Progenitor cell of endocrine pancreas (in vitro differentiated cells): Measurements from ENCODE around the gene KRTAP9-4. TPM values are rescaled to one million over a fixed set of nuclear protein-coding genes. Genes with fewer than 3 reads are reported as not detected.
"Not testable (repeated sequence)": the region's sequence is repeated elsewhere in the genome, so short reads cannot be mapped to it uniquely, and the experiment has no call there.

Experiments
- DNase-seq: peaks from one replicate; pipeline ENCODE4 v3.0.0; 2021; ENCODE audit warnings: low spot score; ENCODE audit not compliant: unreplicated experiment
- H3K27ac Mint-ChIP-seq: 2 replicates; pipeline ENCODE4 v1.8.0; 2021; ENCODE audit warnings: mild to moderate bottlenecking, moderate library complexity, mixed read lengths
- H3K27me3 Mint-ChIP-seq: 2 replicates; pipeline ENCODE4 v1.8.0; 2021; ENCODE audit warnings: mixed read lengths
- H3K36me3 Mint-ChIP-seq: 2 replicates; pipeline ENCODE4 v1.8.0; 2022; ENCODE audit warnings: mixed read lengths; ENCODE audit not compliant: insufficient read depth
- H3K4me1 Mint-ChIP-seq: 2 replicates; pipeline ENCODE4 v1.8.0; 2021; ENCODE audit warnings: low read depth, mixed read lengths
- H3K4me3 Mint-ChIP-seq: 2 replicates; pipeline ENCODE4 v1.8.0; 2021; ENCODE audit warnings: low read depth, mild to moderate bottlenecking, moderate library complexity, mixed read lengths
- H3K9me3 Mint-ChIP-seq: 2 replicates; pipeline ENCODE4 v1.8.0; 2021; ENCODE audit warnings: low read depth, mixed read lengths
- long read RNA-seq: library from polyadenylated mRNA; unstranded; transcript quantifications from one replicate; pipeline ENCODE4 v2.0.0, GENCODE V29; 2020
- total RNA-seq: library from RNA; stranded (reverse); gene quantifications from 2 replicates; pipeline ENCODE4 v1.2.1, GENCODE V29; 2021
- TF ChIP-seq, protein P1 (sequence below): fragments of 200-600 bp; sonication (generic); IDR thresholded peaks from one replicate; pipeline ENCODE4 v1.5.0; 2021; ENCODE audit warnings: antibody characterized with exemption, mild to moderate bottlenecking; ENCODE audit not compliant: unreplicated experiment

The KRTAP9-4 gene, protein sequence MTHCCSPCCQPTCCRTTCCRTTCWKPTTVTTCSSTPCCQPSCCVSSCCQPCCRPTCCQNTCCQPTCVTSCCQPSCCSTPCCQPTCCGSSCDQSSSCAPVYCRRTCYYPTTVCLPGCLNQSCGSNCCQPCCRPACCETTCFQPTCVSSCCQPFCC
- not detected in 2 replicates for total RNA-seq
- long read RNA-seq = 0 reads

DNA sequence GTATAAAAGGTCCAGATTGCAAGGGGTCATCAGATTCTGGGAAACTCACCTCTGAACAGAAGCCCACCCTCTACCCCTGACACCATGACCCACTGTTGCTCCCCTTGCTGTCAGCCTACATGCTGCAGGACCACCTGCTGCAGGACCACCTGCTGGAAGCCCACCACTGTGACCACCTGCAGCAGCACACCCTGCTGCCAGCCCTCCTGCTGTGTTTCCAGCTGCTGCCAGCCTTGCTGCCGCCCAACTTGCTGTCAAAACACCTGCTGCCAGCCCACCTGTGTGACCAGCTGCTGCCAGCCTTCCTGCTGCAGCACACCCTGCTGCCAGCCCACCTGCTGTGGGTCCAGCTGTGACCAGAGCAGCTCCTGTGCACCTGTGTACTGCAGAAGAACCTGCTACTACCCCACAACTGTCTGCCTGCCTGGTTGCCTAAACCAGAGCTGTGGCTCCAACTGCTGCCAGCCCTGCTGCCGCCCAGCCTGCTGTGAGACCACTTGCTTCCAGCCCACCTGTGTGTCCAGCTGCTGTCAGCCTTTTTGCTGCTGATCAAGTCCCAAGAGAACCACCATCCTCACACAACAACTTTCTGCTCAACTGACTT lies at the start of gene KRTAP9-4:
Gene KRTAP9-4, plus strand, starts transcription at position 51 of the 604 bp plus-strand sequence. Its CDS starts 34 bp downstream, at position 85.
- not testable (repeated sequence) for DNase-seq, H3K4me3 Mint-ChIP-seq, H3K27ac Mint-ChIP-seq, H3K9me3 Mint-ChIP-seq, H3K36me3 Mint-ChIP-seq, H3K4me1 Mint-ChIP-seq
- peaks cover 64% of the 10 kb centered on the region for H3K27me3 Mint-ChIP-seq

DNA sequence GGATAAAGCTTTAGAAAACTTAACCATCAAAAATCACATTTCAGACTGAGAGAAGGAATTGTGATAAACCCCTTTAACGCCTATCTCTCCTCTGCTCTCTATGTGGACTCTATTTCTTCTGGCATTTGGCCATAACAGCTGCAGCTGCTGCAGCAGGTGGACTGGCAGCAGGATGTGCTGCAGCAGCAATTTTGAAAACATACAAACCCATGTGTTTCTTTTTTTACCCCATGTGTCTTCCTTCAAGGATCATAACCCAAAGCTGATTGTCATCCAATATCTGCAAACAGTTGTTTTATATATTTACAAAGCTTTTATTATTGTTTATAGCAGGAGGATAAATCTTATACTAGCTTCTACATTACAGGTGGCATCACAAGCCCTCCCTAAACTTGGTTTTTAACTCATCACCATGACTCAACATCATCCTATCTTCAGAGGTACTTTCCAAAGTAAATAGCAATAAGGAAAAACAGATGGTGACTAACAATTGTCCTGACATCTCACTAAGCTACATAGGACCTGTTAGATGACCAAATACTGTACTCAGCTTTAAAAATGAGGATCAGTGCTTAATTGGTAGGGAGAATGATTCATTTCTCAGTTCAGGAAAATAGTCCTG lies 37.5 kb upstream of the KRTAP9-4 start:
- TF ChIP-seq, protein P1, sequence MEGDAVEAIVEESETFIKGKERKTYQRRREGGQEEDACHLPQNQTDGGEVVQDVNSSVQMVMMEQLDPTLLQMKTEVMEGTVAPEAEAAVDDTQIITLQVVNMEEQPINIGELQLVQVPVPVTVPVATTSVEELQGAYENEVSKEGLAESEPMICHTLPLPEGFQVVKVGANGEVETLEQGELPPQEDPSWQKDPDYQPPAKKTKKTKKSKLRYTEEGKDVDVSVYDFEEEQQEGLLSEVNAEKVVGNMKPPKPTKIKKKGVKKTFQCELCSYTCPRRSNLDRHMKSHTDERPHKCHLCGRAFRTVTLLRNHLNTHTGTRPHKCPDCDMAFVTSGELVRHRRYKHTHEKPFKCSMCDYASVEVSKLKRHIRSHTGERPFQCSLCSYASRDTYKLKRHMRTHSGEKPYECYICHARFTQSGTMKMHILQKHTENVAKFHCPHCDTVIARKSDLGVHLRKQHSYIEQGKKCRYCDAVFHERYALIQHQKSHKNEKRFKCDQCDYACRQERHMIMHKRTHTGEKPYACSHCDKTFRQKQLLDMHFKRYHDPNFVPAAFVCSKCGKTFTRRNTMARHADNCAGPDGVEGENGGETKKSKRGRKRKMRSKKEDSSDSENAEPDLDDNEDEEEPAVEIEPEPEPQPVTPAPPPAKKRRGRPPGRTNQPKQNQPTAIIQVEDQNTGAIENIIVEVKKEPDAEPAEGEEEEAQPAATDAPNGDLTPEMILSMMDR = no peak
- Mint-ChIP-seq H3K27ac (no peak overlapping the region), H3K27me3 (peaks cover 6% of the 10 kb centered on the region), H3K4me1 (peaks cover 2% of the 10 kb centered on the region), H3K36me3 (no peaks in the 10 kb centered on the region), H3K4me3 (no peak overlapping the region), H3K9me3 (peaks cover 16% of the 10 kb centered on the region)
- DNase-seq = no peak

DNA sequence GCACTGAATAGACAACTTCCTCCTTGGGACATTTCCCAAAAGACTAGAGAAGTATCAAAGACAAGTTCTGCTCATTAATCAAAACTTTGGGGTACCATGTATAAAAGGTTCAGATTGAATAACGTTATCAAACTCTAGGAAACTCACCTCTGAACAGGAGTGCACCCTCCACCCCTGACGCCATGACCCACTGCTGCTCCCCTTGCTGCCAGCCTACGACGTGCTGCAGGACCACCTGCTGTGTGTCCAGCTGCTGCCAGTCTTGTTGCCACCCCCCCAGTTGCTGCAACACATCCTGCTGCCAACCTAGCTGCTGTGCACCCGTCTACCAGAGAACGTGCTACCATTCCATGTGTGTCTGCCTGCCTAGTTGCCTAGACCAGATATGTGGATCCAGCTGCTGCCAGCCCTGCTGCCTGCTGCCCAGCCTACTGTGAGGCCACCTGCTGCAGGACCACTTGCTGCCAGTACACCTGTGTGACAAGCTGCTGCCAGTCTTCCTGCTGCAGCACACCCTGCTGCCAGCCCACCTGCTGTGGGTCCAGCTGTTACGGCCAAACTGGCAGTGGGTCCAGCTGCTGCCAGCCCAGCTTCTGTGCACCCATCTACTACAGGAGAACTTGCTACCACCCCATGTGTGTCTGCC lies 36.8 kb upstream of the KRTAP9-4 start:
- no peaks in the 10 kb centered on the region for H3K36me3 Mint-ChIP-seq
- H3K27me3 Mint-ChIP-seq = peaks cover 6% of the 10 kb centered on the region
- DNase-seq = no peak
- no peak overlapping the region for H3K27ac Mint-ChIP-seq
- H3K4me1 Mint-ChIP-seq = peaks cover 2% of the 10 kb centered on the region
- peaks cover 14% of the 10 kb centered on the region for H3K9me3 Mint-ChIP-seq
- no peak overlapping the region for H3K4me3 Mint-ChIP-seq
- TF ChIP-seq, protein P1 = no peak

DNA sequence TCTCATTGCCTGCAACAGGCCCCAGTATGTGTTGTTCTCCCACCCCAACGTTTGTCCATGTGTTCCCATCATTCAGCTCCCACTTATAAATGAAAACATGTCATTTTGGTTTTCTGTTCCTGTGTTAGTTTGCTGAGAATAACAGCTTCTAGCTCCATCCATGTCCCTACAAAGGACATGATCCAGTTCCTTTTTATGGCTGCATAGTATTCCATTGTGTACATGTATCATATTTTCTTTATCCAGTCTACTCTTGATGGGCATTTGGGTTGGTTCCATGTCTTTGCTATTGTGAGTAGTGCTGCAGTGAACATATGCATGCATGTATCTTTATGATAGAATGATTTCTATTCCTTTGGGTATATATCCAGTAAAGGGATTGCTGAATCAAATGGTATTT lies 33.8 kb upstream of the KRTAP9-4 start:
- peaks cover 3% of the 10 kb centered on the region for H3K27me3 Mint-ChIP-seq
- no peak overlapping the region for H3K27ac Mint-ChIP-seq
- H3K9me3 Mint-ChIP-seq = peaks cover 9% of the 10 kb centered on the region
- DNase-seq = no peak
- H3K4me1 Mint-ChIP-seq = peaks cover 2% of the 10 kb centered on the region
- H3K36me3 Mint-ChIP-seq = no peaks in the 10 kb centered on the region
- TF ChIP-seq, protein P1 = no peak
- no peak overlapping the region for H3K4me3 Mint-ChIP-seq

DNA sequence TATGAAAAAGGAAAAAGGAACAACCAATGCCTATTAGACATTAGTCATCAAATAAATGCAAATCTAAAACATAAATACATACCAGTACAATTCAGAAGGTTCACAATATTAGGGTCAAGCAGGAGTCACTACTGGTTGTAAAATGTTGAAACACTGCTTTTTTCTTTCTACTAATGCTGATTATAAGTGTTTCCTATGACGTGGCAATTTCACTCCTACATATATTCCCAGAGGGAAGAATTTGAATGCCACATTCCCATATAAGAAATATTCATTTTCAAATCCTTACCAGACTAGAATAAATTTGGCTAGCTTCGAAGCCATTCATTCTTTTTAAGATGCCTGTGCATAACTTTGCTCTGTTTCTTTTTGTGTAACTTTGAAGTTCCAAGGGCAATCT lies 25.7 kb upstream of the KRTAP9-4 start:
- no peak for DNase-seq
- H3K27me3 Mint-ChIP-seq = peaks cover 8% of the 10 kb centered on the region
- H3K4me1 Mint-ChIP-seq = no peaks in the 10 kb centered on the region
- no peaks in the 10 kb centered on the region for H3K36me3 Mint-ChIP-seq
- H3K4me3 Mint-ChIP-seq = no peak overlapping the region
- TF ChIP-seq, protein P1 = no peak
- no peak overlapping the region for H3K27ac Mint-ChIP-seq
- H3K9me3 Mint-ChIP-seq = peaks cover 10% of the 10 kb centered on the region
